T-cell (primary cell): Measurements from ENCODE around the gene MUC13. TPM values are rescaled to one million over a fixed set of nuclear protein-coding genes. Genes with fewer than 3 reads are reported as not detected.
A peak's percentile ranks its signal among the peaks of the same experiment; 100 is the strongest.

ENCODE experiments used
- ATAC-seq, 4 experiments: fragments of 200-7000 bp in 3 of 4; fragments of 150-1000 bp in 1 of 4; cut with Tn5 transposase; replicated peaks in 1 of 4; 1 replicate in 3 of 4; 2 replicates in 1 of 4; pipeline ENCODE4 v1.10.0; 2021; ENCODE audit warnings: moderate library complexity in 3 of 4, mild to moderate bottlenecking in 2 of 4, moderate number of reproducible peaks in 1 of 4
- CTCF ChIA-PET, 2 donors: fragments of 300-600 bp; sonication (Branson Sonifier 250); formaldehyde crosslinking; loops; one replicate each; lab custom pipeline; 2022; ENCODE audit warnings: antibody characterized with exemption in 2 of 2; lab: Charles Lee
- POLR2A ChIA-PET, 2 donors: fragments of 300-600 bp; sonication (Branson Sonifier 250); formaldehyde crosslinking; loops; one replicate each; lab custom pipeline; 2022; ENCODE audit warnings: antibody characterized with exemption in 2 of 2; lab: Charles Lee
- DNase-seq, 35 experiments: peaks; one replicate each; pipeline versions ENCODE4 v3.0.0 to v3.0.0-alpha.2; 2013 to 2023
- H3K27ac ChIP-seq: one replicate; pipeline ENCODE4 v1.5.1; 2013; ENCODE audit warnings: low read length
- H3K27me3 ChIP-seq, 2 experiments: replicated peaks in 1 of 2; 1 replicate in 1 of 2; 2 replicates in 1 of 2; pipeline versions ENCODE4 v1.6.1 to v1.7.0; 2013; ENCODE audit warnings: low read length in 1 of 2, mixed read lengths in 1 of 2; ENCODE audit not compliant: control insufficient read depth in 2 of 2, insufficient read depth in 2 of 2; ENCODE audit errors: extremely low read depth in 1 of 2
- H3K36me3 ChIP-seq, 2 donors: 1 replicate in 1 of 2; 2 replicates in 1 of 2; pipeline versions ENCODE4 v1.6.1 to v1.7.0; 2013; ENCODE audit warnings: low read length in 1 of 2; ENCODE audit not compliant: control insufficient read depth in 2 of 2, insufficient read depth in 1 of 2; ENCODE audit errors: extremely low read depth in 1 of 2
- H3K4me1 ChIP-seq, 2 experiments: 1 replicate in 1 of 2; 2 replicates in 1 of 2; pipeline versions ENCODE4 v1.6.1 to v1.7.0; 2013; ENCODE audit warnings: low read length in 2 of 2, mixed read lengths in 1 of 2; ENCODE audit not compliant: insufficient read depth in 2 of 2, control insufficient read depth in 1 of 2; ENCODE audit errors: extremely low read depth in 1 of 2
- H3K4me3 ChIP-seq, 2 donors: 1 replicate in 1 of 2; 2 replicates in 1 of 2; pipeline versions ENCODE4 v1.5.1 to v1.7.0; 2013; ENCODE audit warnings: mild to moderate bottlenecking in 2 of 2, low read length in 1 of 2, moderate library complexity in 1 of 2; ENCODE audit not compliant: control insufficient read depth in 1 of 2; ENCODE audit errors: extremely low read depth in 1 of 2
- H3K9me3 ChIP-seq: 2 replicates; pipeline ENCODE4 v1.7.0; 2013
- H3K27ac Mint-ChIP-seq, 2 donors: one replicate each; pipeline ENCODE4 v1.8.0; 2020 to 2021; ENCODE audit warnings: mild to moderate bottlenecking in 2 of 2, mixed read lengths in 2 of 2
- H3K27me3 Mint-ChIP-seq, 2 donors: one replicate each; pipeline ENCODE4 v1.8.0; 2021 to 2022; ENCODE audit warnings: mixed read lengths in 2 of 2
- H3K36me3 Mint-ChIP-seq: one replicate; pipeline ENCODE4 v1.8.0; 2021; ENCODE audit warnings: mixed read lengths
- H3K4me1 Mint-ChIP-seq, 3 donors: one replicate each; pipeline ENCODE4 v1.8.0; 2020 to 2022; ENCODE audit warnings: mixed read lengths in 3 of 3, mild to moderate bottlenecking in 1 of 3
- H3K4me3 Mint-ChIP-seq, 3 donors: one replicate each; pipeline ENCODE4 v1.8.0; 2020 to 2022; ENCODE audit warnings: mild to moderate bottlenecking in 3 of 3, mixed read lengths in 3 of 3, moderate library complexity in 3 of 3
- H3K9me3 Mint-ChIP-seq, 3 donors: one replicate each; pipeline ENCODE4 v1.8.0; 2020 to 2022; ENCODE audit warnings: mixed read lengths in 3 of 3
- WGBS: methylation state at CpG from one replicate; pipeline ENCODE4 v1.1.5; 2013; ENCODE audit warnings: missing lambda C conversion rate; ENCODE audit not compliant: insufficient coverage; 5-methylcytosine and 5-hydroxymethylcytosine counted together
- total RNA-seq, 35 experiments: library from RNA in 6 of 35; stranded (reverse) in 6 of 35; fragments of 120-200 nt in 1 of 35; gene quantifications; one replicate each; pipeline versions ENCODE4 v1.2.1 to v1.2.4 and lab custom pipeline; 2013 to 2026

The MUC13 gene
- total RNA-seq, 5 donors from 2014 or later (not counting 1 experiment from before 2014, with no cell fraction given) = 0.13 to 6.7 (median 0.18) TPM

DNA sequence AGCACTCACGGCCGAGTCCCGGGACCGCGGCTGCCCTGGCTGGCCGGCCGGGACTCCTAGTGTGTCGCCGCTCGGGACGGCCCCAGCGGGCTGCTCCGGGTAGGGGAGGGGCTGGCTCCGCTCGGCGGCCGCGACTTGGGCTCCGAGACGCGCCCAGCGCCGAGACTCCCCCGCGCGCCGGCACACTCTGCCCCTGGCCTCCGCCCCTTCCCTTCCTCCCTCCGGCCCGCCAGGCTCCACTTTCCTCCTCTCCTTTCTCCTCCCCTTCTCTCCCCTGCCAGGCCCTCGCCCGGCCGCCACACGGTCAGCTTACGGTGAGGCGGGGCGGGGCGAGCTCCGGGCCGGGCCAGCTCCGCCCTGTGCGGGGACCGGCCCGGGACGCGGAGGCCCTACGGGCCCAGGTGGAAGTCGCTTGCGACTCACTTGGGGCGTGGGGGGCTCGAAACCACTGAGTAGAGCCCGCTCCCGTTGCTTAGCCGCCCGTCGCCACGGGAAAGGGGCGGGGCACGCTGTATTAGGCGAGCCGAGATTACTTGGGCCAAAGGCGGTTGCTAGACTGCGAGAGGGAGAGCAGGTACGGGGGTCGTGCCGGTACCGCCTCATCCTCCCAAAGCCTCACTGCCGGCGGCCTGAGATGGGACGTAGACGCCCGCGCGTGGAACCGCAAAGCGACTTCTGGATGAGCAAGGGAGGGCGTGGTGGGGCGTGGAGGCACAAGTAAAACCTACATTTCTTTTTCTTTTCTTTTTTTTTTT is 47.2 kb downstream of the MUC13 start, which contains the start of gene ITGB5:
TSS of gene ITGB5 (minus strand) at position 189 of the 755 bp plus-strand sequence. CDS start 365 bp downstream, outside the sequence.
- CTCF ChIA-PET = no interaction called here
- H3K36me3 ChIP-seq = no peaks in the 10 kb centered on the region
- Mint-ChIP-seq H3K4me3 (peak within 1 kb of the TSS; percentile 60 to 76 (median 63)), H3K9me3 (no peaks in the 10 kb centered on the region), H3K27me3 (peaks cover 51 to 55% of the 10 kb centered on the region in 2 donors), H3K36me3 (no peaks in the 10 kb centered on the region), H3K27ac (no peak within 1 kb of the TSS), H3K4me1 (peaks cover 0 to 10% (median 4%) of the 10 kb centered on the region in 3 donors)
- peaks cover 2 to 45% of the 10 kb centered on the region in 2 experiments for H3K27me3 ChIP-seq
- H3K27ac ChIP-seq = no peak within 1 kb of the TSS
- H3K4me3 ChIP-seq = peak within 1 kb of the TSS; percentile 48 to 49
- POLR2A ChIA-PET = no interaction called here
- H3K9me3 ChIP-seq = no peaks in the 10 kb centered on the region
- peaks cover 0 to 14% of the 10 kb centered on the region in 2 experiments for H3K4me1 ChIP-seq
- ATAC-seq = peak; percentile 59 to 73 (median 68)
- DNase-seq = peak in 8 of 35 experiments; percentile 1 to 17 (median 12)
- WGBS = under 1% methylated on average over 58 of the region's 78 CpGs

DNA sequence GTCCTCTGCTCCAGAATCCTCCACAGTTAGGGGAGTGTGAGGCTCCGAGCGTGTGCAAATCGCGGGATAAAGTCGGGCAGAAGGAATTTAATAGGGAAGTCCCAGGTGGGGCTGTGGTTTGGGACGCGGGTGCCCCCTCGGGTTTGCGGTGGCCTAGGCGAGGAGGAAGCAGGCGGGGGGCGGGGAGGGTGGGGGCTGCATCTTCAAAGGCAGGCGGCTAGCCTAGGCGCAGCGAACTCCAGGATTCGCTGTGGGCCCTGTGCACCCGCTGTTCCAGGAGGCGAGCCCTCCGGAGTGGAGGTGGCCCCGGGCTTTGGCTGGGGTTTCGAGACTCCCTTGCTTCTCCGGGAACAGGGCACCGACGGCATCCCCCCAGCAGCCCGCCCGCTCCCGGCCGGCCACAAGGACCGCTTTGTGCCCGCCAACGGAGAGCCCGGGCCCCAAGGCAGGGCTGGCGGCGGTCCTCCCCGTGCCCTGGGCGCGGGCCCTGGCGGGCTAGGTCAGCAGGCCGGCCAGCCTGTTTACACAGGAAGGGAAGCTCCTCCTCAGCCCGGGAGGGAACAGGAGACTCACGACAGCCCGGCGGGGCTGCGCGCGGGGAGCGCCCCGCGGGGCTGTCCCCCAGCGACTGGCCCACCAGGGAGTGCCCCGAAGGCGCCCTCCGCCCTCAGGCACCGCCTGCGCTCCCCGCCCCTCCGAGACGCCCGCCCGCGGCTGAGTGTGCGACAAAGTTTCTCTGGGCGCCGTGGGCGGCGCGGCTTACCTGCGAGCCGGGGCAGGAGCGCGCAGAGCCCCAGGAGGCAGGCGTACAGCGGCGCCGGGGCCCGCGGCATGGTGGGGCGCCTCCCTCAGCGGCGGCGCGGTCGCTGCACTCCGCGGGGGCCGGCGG is 48.1 kb downstream of the MUC13 start:
- 2% methylated on average over 81 of the region's 87 CpGs for WGBS
- no peak overlapping the region for H3K27ac ChIP-seq
- H3K27me3 ChIP-seq = peaks cover 2 to 47% of the 10 kb centered on the region in 2 experiments
- H3K9me3 ChIP-seq = no peaks in the 10 kb centered on the region
- H3K4me3 ChIP-seq = peak overlapping the region in 1 of 2 donors; percentile 38
- Mint-ChIP-seq H3K9me3 (no peaks in the 10 kb centered on the region), H3K4me1 (peaks cover 0 to 10% (median 4%) of the 10 kb centered on the region in 3 donors), H3K4me3 (peak overlapping the region; percentile 64 to 75 (median 66)), H3K27ac (no peak overlapping the region), H3K36me3 (no peaks in the 10 kb centered on the region), H3K27me3 (peaks cover 56 to 60% of the 10 kb centered on the region in 2 donors)
- ATAC-seq = peak; percentile 74 to 77 (median 75)
- ChIA-PET POLR2A (no interaction called here), CTCF (no interaction called here)
- peak in 11 of 35 experiments; percentile 2 to 31 (median 15) for DNase-seq
- no peaks in the 10 kb centered on the region for H3K36me3 ChIP-seq
- peaks cover 0 to 14% of the 10 kb centered on the region in 2 experiments for H3K4me1 ChIP-seq

DNA sequence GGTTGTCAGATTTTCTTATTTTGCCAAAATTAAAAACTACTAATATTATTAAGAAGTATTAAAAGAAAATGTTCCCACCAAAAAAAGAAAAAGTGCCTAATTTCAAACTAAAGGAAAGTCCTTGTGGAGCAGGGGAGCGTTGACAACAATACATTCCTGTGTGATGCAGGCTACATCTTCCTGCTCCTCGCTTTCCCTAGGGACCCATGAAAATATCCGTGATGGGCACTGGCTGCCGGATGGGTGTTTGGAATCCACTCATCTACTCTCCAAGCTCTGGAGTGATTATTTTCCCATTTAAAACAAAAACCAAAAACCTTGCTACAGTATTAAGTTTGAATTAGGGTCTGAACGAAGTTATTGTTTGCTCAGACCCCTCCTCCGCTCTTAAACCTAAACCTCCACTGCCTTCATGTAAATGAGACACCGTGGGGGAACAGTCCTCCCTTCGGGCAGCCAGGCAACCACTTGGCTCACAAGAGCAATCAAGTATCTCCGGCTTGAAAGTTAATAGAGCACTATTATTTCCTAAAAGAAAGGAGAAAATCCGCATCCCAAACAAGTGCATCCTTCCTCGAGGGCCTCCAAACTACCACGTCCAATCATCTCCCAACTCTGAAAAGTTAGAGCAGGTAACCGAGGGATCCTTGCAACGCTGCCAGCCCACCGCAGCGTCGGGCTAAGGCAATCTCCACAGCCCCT is 48.9 kb downstream of the MUC13 start:
- Histone ChIP-seq H3K4me3 (no peak overlapping the region), H3K27ac (no peak overlapping the region), H3K9me3 (no peaks in the 10 kb centered on the region), H3K36me3 (no peaks in the 10 kb centered on the region), H3K4me1 (peaks cover 0 to 14% of the 10 kb centered on the region in 2 experiments), H3K27me3 (peaks cover 2 to 52% of the 10 kb centered on the region in 2 experiments)
- Mint-ChIP-seq H3K4me1 (peaks cover 0 to 10% (median 4%) of the 10 kb centered on the region in 3 donors), H3K9me3 (no peaks in the 10 kb centered on the region), H3K27me3 (peaks cover 53 to 55% of the 10 kb centered on the region in 2 donors), H3K4me3 (peak overlapping the region; percentile 64 to 75 (median 66)), H3K36me3 (no peaks in the 10 kb centered on the region), H3K27ac (no peak overlapping the region)
- CTCF ChIA-PET = interaction anchor here in 1 of 2 donors (0.6 kb wide), 1 partner anchor 534 kb away, joined by 3 read pairs; no protein-coding TSS in a partner anchor
- no peak for DNase-seq
- 80% methylated on average over 1 of the region's 17 CpGs for WGBS
- POLR2A ChIA-PET = interaction anchor here in 1 of 2 donors (0.7 kb wide), 1 partner anchor 994 kb away, joined by 3 read pairs; no protein-coding TSS in a partner anchor
- no peak for ATAC-seq

- Mint-ChIP-seq H3K27ac (no peak overlapping the region), H3K36me3 (no peaks in the 10 kb centered on the region), H3K27me3 (peaks cover 49 to 52% of the 10 kb centered on the region in 2 donors), H3K9me3 (no peaks in the 10 kb centered on the region), H3K4me1 (peaks cover 0 to 10% (median 4%) of the 10 kb centered on the region in 3 donors), H3K4me3 (peak overlapping the region in 1 of 3 donors; percentile 13)
- DNase-seq (no peak), ATAC-seq (no peak)
- Histone ChIP-seq H3K9me3 (no peaks in the 10 kb centered on the region), H3K27me3 (peaks cover 2 to 48% of the 10 kb centered on the region in 2 experiments), H3K4me1 (peaks cover 0 to 14% of the 10 kb centered on the region in 2 experiments), H3K4me3 (no peak overlapping the region), H3K36me3 (no peaks in the 10 kb centered on the region), H3K27ac (no peak overlapping the region)
- POLR2A ChIA-PET = no interaction called here
- CTCF ChIA-PET = interaction anchor here in 1 of 2 donors (0.6 kb wide), 1 partner anchor 535 kb away, joined by 3 read pairs; no protein-coding TSS in a partner anchor
- 30% methylated on average over 2 of the region's 7 CpGs for WGBS
These were observed 50.0 kb downstream of the MUC13 start for GRCh38 chr3:124884474-124885101.

DNA sequence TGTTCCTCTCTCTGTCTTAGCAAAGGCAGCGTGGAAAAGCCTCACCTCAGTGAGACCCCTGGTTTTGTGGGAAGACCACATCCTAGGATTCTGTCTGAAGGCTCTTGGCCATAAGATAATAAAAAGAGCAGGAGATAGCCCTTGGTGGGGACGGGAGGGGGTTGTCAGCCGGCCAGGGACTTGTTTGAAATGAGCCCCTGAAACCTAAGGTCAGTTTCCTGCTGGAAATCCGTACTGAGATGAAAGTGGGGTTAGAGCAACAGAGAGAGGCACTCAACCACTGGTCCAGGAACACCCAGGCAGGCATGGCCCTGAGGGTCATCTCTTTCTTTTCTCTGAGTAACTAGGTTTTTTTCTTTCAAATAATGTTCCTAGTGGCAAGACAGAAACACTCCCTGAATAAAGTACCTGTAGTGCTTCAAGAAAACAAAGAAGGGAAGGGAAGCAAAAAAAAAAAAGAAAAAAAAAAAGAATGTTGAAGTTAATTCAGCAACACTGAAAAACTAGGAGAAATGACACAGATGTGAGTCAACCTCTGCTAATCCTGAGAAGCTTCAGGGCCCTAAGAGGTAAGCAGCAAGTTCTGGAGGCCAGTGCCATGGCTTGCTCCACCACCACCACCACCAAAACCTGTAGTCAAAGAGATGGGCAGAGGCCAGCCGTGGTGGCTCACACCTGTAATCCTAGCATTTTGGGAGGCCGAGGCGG is 50.6 kb downstream of the MUC13 start:
- Histone ChIP-seq H3K4me1 (peaks cover 0 to 14% of the 10 kb centered on the region in 2 experiments), H3K9me3 (no peaks in the 10 kb centered on the region), H3K27ac (no peak overlapping the region), H3K4me3 (no peak overlapping the region), H3K27me3 (peaks cover 2 to 47% of the 10 kb centered on the region in 2 experiments), H3K36me3 (no peaks in the 10 kb centered on the region)
- WGBS = 71% methylated on average over 3 of the region's 7 CpGs
- Mint-ChIP-seq H3K27ac (no peak overlapping the region), H3K4me3 (peak overlapping the region in 1 of 3 donors; percentile 3), H3K9me3 (no peaks in the 10 kb centered on the region), H3K27me3 (peaks cover 48 to 51% of the 10 kb centered on the region in 2 donors), H3K4me1 (peaks cover 6 to 15% (median 10%) of the 10 kb centered on the region in 3 donors), H3K36me3 (no peaks in the 10 kb centered on the region)
- ChIA-PET CTCF (interaction anchor here in 1 of 2 donors (1.1 kb wide), 1 partner anchor 17 kb away, joined by 3 read pairs; no protein-coding TSS in a partner anchor), POLR2A (no interaction called here)
- DNase-seq (no peak), ATAC-seq (no peak)
